Fibroblast of the aortic adventitia (primary cell): ENCODE measurements around the gene UBAC2. TPM values are rescaled to one million over a fixed set of nuclear protein-coding genes. Genes with fewer than 3 reads are reported as not detected.

Experiments used
- DNase-seq: peaks from one replicate; pipeline ENCODE4 v3.0.0-alpha.2; 2010; ENCODE audit warnings: low read depth
- H3K4me3 ChIP-seq: 2 replicates; pipeline ENCODE4 v1.5.1; 2011; ENCODE audit warnings: low read depth, mild to moderate bottlenecking, control low read depth, low read length, moderate library complexity
- CTCF ChIP-seq: IDR thresholded peaks from 2 replicates; pipeline ENCODE4 v1.5.1; 2011; ENCODE audit warnings: mild to moderate bottlenecking, low read length, control low read depth, inconsistent platforms; ENCODE audit not compliant: insufficient read depth
- total RNA-seq: library from RNA; depleted of rRNA; stranded (reverse); fragments of >200 nt; gene quantifications from 2 replicates; pipeline ENCODE4 v1.2.3, GENCODE V29; 2012; ENCODE audit warnings: low replicate concordance

The UBAC2 gene
- total RNA-seq, 1 donor: 33.8 TPM

DNA sequence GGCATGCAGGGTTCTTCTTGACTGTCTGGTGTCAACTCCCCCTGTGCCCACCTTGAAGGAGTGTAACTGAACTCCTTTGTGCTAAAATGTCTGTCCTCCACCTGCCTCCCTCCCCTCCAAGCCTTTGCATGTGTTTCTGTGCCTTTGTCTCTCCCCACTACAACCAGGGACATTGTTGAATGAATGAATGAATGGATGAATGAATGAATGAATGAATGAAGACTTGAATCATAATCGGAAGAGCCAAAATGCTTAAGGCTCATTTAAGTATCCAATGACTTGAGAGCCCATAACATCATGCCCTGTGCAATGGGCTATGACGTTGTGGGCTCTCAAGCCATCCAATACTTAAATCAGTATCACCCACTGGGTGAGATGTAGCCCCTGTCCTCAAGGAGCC is 115.6 kb downstream of the UBAC2 start:
- DNase-seq: no peak
- no peak overlapping the region for H3K4me3 ChIP-seq
- TF ChIP-seq CTCF: no peak

DNA sequence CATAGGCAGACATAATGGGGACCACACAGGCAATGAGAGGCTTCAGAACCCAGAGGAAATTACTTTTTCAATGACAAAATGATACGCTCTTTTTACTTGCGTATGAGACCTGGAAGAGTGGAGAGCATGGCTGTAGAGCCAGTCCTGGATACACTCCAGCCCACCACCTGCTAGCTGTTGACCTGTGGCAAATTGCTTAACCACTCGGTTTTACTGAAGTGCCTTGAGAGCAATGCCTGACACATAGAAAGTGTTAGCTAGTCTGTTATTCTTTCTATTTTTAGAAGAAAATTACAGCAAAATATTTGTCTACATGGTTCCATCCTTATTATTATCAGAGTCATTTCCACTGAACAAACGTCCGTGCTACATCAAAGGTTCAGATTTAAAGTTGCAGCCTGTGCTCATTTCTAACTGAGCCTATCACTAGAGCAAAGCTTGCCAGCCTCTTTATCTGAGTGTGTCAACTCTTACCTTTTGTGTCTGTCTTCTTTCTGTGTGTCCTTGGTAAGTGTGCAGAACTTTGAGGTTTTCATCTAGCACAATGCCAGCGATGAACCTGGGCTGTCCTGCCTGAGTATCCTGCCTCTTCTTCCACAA is 116.1 kb downstream of the UBAC2 start:
- no peak for DNase-seq
- H3K4me3 ChIP-seq: no peak overlapping the region
- no peak for TF ChIP-seq CTCF

DNA sequence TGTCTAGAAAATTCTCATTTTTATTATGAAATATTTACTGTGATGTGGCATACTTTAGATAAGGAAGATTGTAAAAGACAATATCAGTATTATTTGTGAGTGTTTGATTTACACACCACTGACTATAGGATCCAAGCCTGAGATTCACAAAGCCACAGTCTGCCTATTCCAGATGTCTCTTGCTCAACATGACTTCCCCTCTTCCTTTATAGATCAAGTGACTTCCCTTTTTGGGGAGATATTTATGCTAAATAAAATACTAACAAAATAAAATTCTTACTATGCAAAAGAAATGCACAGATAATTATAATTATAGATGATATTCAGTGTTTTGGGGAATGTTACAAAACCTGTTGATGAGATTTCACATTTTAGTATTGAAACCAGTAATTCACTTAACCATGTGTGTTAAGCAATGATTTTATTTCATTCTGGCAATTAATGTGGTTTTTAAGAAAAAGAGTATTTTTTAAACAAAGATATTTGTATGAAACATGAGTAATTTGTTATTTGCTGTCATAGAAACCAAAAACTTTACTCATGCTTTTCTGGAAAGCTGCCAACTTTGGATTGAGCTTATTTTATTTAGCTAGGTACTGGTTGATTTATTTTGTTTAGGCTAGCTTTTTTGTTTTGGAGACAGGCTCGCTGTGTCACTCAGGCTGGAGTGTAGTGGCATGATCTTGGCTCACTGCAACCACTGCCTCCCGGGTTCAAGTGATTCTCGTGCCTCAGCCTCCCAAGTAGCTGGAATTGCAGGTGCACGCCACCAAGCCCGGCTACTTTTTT is 120.2 kb downstream of the UBAC2 start:
- H3K4me3 ChIP-seq: no peak overlapping the region
- peak; percentile 90 for DNase-seq
- TF ChIP-seq CTCF: no peak

DNA sequence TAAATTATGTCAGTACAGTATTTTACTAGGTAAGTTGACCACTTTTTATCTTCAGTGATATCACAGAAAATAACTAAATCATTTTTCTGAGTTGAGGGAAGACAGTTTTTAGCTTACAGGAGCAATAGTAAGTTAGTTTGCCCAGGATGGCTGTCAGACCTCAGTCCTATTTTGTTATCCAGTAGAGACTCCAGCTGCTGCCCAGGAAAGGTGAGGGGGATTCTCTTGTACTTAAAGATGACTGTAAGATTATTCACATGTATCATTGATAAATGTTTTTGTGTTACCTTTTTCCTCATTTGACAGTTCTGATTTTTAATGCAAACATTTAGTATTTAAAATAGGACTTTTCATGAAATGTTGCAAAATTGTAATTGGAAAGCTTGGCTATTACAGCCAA is 121.1 kb downstream of the UBAC2 start:
- H3K4me3 ChIP-seq: no peak overlapping the region
- TF ChIP-seq CTCF: no peak
- DNase-seq: no peak

DNA sequence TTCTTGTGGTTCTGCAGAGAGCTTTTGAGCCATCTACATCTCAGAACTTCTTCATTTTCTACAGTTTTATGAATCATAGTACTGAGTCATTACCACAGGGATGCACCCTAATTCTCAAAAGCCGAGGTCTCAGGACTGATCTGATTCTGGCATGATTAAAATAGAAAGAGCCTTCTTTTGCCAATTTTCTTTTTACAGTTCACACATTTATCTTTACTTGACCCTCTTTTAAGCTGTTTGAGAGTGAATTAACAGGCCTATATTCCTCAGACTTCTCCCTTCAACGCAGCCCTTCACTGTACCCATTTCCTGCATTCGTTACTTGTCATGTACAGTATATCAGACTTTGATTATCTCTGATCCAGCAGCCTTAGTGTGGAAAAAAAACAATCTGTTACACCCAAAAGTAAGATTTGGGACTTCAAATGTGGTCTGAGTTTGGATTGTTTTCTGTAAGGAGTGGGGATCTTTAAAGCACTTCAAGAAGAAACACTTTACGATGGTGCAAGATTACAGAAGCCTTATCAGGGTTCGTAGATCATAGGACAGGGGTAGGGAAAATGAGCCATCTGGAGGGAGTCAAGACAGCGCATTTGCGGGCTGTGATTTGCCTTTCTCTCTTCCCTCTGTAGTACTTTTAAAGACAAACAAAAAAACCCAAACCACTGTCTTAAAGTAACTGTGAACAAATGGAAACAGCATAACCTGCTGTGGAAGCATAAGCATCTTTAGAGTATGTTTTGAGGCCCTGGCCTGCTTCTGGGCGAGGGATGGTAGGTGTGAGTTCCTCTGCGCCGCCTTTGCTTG is 121.8 kb downstream of the UBAC2 start:
- TF ChIP-seq CTCF: no peak
- H3K4me3 ChIP-seq: no peak overlapping the region
- DNase-seq: peak; percentile 85

- TF ChIP-seq CTCF: no peak
- DNase-seq: no peak
- no peak overlapping the region for H3K4me3 ChIP-seq
Observed at GRCh38 chr13:99323488-99323887, 122.8 kb downstream of the UBAC2 start.
